NCI-H69 (cell line): ENCODE results near the gene FBXO22.
"Not testable (repeated sequence)": the region's sequence is repeated elsewhere in the genome, so short reads cannot be mapped to it uniquely, and the experiment has no call there.

Experiments used
- DNase-seq: peaks from one replicate; lab custom pipeline; 2025; lab: John Stamatoyannopoulos, UW

FBXO22 gene

DNA sequence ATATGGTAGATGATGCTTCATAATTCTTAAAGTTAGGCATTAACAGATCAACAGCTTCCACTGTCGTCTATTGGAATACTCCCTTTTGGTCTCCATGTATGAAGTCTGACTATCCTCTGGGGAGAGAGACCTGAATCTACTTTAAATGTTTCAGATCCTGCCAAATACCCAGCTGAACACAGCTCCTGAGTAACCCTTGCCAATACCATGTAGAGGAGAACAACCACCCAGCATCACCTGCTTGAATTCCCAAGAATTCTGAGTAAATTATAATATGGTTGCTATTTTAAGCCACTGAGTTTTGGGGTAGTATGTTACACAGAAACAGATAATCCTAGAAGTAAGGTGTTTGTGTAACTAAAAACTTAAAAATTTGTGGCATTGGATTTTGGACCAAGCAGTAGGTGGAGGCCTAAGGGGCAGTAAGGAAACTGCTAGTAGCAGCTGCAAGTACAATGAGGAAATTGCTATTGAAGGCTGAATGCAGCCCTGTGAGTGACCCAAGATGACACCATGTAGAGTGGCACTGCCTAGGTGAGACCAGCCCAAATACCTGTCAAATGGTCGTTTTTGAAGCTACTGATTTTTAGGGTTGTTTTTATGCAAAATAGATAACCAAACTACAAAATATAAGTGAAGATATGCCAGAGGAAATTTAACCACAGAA lies 77.6 kb downstream of the FBXO22 start:
- no peak for DNase-seq

DNA sequence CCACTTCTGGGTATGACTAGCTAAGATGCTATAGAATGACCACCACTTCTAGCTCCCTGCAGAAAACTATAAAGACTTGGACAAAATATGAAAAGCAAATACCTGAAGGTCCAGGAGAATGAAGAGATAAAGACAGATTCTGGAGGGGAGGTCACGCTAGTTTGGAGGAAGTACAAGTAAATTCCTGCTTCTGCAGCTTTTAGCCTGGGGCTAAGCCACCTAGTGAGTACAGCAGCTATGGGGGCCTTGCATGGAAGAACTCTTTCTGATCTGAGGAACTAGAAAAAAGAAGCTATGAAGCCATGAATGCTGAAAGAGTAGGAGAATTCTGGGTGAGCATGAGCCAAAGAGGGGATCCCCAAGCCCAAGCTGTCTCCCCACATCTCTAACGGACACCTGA lies 78.8 kb downstream of the FBXO22 start:
- no peak for DNase-seq

DNA sequence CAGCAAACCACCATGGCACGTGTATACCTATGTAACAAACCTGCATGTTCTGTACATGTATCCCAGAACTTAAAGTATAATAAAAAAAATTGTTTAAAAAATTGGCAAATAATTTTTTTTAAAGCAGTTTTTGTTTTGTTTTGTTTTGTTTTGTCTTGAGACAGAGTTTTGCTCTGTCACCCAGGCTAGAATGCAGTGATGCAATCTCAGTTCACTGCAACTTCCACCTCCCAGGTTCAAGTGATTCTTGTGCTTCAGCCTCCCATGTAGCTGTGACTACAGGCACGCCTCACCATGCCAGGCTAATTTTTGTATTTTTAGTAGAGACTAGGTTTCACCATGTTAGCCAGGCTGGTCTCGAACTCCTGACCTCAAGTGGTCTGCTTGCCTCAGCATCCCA lies 81.0 kb downstream of the FBXO22 start:
- not testable (repeated sequence) for DNase-seq

DNA sequence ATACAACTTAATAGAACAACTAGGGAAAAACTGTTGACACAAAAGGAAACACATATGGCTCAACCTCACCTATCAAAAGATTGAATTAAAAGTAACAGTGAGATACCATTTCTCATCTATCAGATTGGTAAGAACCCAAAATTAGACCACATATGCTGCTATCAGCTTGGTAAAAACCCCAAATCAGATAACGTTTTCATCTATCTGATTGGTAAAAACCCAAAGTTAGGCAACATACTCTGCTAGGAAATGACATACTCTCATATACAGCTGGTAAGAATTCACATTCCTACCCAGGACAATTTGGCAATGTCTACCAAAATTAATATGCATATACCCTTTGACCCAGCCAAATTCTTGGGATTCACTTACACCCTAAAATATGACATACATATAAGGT lies 82.3 kb downstream of the FBXO22 start:
- DNase-seq: no peak

DNA sequence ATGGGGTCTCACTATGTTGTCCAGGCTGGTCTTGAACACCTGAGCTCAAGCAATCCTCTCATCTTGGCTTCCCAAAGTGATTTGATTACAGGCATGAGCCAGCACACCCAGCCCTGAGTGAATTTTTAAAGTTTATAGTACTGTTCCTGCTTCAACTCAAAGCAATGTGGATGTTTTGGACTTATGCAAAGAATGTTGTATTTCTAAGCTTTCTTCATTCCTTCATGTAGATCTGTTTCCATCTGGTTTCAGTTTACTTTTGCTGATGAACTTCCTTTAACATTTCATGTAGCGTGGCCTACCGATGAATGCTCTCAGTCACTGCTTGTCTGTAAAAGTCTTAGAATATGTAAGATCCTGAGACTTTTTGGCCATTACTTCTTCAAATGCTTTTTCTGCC lies 85.4 kb downstream of the FBXO22 start:
- DNase-seq: no peak

DNA sequence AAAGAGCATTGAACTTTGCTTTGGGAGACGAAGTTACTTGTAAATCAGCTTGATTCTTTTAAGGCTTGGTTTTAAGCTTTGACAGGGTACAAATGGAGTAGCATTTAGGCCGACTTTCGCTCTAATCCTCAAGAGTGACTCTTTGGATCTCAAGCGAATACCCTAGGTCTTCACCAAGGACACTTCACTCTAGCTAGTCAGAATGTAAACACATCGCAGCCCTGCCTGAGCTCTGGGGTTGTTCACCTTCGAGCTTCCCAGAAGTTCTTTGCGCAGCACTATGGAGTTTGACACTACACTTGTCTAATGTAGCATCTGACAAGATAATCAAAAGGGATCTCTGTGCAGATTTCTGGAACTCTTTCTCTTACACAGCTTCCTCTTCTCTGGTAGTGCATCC lies 86.2 kb downstream of the FBXO22 start:
- no peak for DNase-seq
